BLaER1 (cell line): ENCODE measurements around the gene KRTAP10-5.
"Not testable (repeated sequence)": the region's sequence is repeated elsewhere in the genome, so short reads cannot be mapped to it uniquely, and the experiment has no call there.

Experiments
- H3K27ac ChIP-seq: shearing (Covaris generic); formaldehyde crosslinking; 2 replicates; pipeline ENCODE4 v1.8.1; 2022
- H3K27me3 ChIP-seq: shearing (Covaris generic); formaldehyde crosslinking; 2 replicates; pipeline ENCODE4 v1.8.1; 2022
- H3K36me3 ChIP-seq: shearing (Covaris generic); formaldehyde crosslinking; 2 replicates; pipeline ENCODE4 v1.8.1; 2022
- H3K4me1 ChIP-seq: shearing (Covaris generic); formaldehyde crosslinking; 2 replicates; pipeline ENCODE4 v1.8.1; 2022
- H3K4me2 ChIP-seq: shearing (Covaris generic); formaldehyde crosslinking; 2 replicates; pipeline ENCODE4 v1.8.1; 2022
- H3K4me3 ChIP-seq: shearing (Covaris generic); formaldehyde crosslinking; 2 replicates; pipeline ENCODE4 v1.8.1; 2022
- H3K9ac ChIP-seq: shearing (Covaris generic); formaldehyde crosslinking; 2 replicates; pipeline ENCODE4 v1.8.1; 2022
- H3K9me3 ChIP-seq: shearing (Covaris generic); formaldehyde crosslinking; 2 replicates; pipeline ENCODE4 v1.8.1; 2022
- H4K20me1 ChIP-seq: shearing (Covaris generic); formaldehyde crosslinking; 2 replicates; pipeline ENCODE4 v1.8.1; 2022
- Cebpa-rat ChIP-seq: shearing (Covaris generic); IDR thresholded peaks from 2 replicates; pipeline ENCODE4 v1.8.1; 2022

KRTAP10-5 gene

GRCh38 chr21:44580231-44580821 is at the start of gene KRTAP10-5:
Gene KRTAP10-5, minus strand, starts transcription at chr21:44580604. Its CDS starts 26 bp downstream, at chr21:44580578.
- peaks cover 64% of the 10 kb centered on the region for H3K9me3 ChIP-seq
- not testable (repeated sequence) for H3K9ac ChIP-seq, H4K20me1 ChIP-seq, H3K4me3 ChIP-seq, H3K27me3 ChIP-seq, H3K36me3 ChIP-seq
- peak within 1 kb of the TSS; percentile 52 for H3K4me2 ChIP-seq
- H3K27ac ChIP-seq, result peak within 1 kb of the TSS; percentile 43; the same call in 1 of the 2 replicates
- peaks cover 24% of the 10 kb centered on the region for H3K4me1 ChIP-seq

GRCh38 chr21:44628707-44629391 is 48.4 kb upstream of the KRTAP10-5 start:
- no peak for TF ChIP-seq Cebpa-rat
- peaks cover 53% of the 10 kb centered on the region for H3K9me3 ChIP-seq
- H3K4me3 ChIP-seq, result no peak overlapping the region
- H3K27me3 ChIP-seq, result no peaks in the 10 kb centered on the region
- H3K4me2 ChIP-seq, result no peak overlapping the region
- H4K20me1 ChIP-seq, result no peaks in the 10 kb centered on the region
- H3K27ac ChIP-seq, result no peak overlapping the region
- no peak overlapping the region for H3K9ac ChIP-seq
- H3K36me3 ChIP-seq, result no peaks in the 10 kb centered on the region
- peaks cover 23% of the 10 kb centered on the region for H3K4me1 ChIP-seq

- peaks cover 23% of the 10 kb centered on the region for H3K4me1 ChIP-seq
- H3K4me3 ChIP-seq, H3K4me2 ChIP-seq, H3K27me3 ChIP-seq, H4K20me1 ChIP-seq, H3K9ac ChIP-seq, H3K36me3 ChIP-seq, H3K27ac ChIP-seq: not testable (repeated sequence)
- peaks cover 64% of the 10 kb centered on the region for H3K9me3 ChIP-seq
Observed at GRCh38 chr21:44627831-44628233, 47.4 kb upstream of the KRTAP10-5 start.

- not testable (repeated sequence) for H4K20me1 ChIP-seq, H3K27me3 ChIP-seq, H3K9ac ChIP-seq, H3K27ac ChIP-seq, H3K4me2 ChIP-seq, H3K4me3 ChIP-seq, H3K36me3 ChIP-seq
- Histone ChIP-seq H3K4me1 (peaks cover 23% of the 10 kb centered on the region), H3K9me3 (peaks cover 64% of the 10 kb centered on the region)
Observed at GRCh38 chr21:44627181-44627822, 46.9 kb upstream of the KRTAP10-5 start.

- Histone ChIP-seq H3K4me1 (peaks cover 23% of the 10 kb centered on the region), H3K9ac (no peak within 1 kb of the TSS), H3K36me3 (no peaks in the 10 kb centered on the region), H4K20me1 (no peaks in the 10 kb centered on the region), H3K9me3 (peaks cover 58% of the 10 kb centered on the region), H3K4me2 (no peak within 1 kb of the TSS; the same call in 1 of the 2 replicates), H3K27ac (no peak within 1 kb of the TSS), H3K4me3 (no peak within 1 kb of the TSS), H3K27me3 (no peaks in the 10 kb centered on the region)
- TF ChIP-seq Cebpa-rat, result no peak
Observed at GRCh38 chr21:44626673-44627143, 46.3 kb upstream of the KRTAP10-5 start, which contains the start of gene KRTAP10-9. Gene KRTAP10-9, plus strand, starts transcription at chr21:44627093. Its CDS starts 79 bp downstream, at chr21:44627172.

GRCh38 chr21:44626262-44626661 is 45.9 kb upstream of the KRTAP10-5 start:
- no peaks in the 10 kb centered on the region for H3K36me3 ChIP-seq
- TF ChIP-seq Cebpa-rat, result no peak
- no peak overlapping the region for H3K4me2 ChIP-seq
- peaks cover 55% of the 10 kb centered on the region for H3K9me3 ChIP-seq
- no peak overlapping the region for H3K4me3 ChIP-seq
- no peak overlapping the region for H3K9ac ChIP-seq
- H3K27ac ChIP-seq, result no peak overlapping the region
- no peaks in the 10 kb centered on the region for H3K27me3 ChIP-seq
- H4K20me1 ChIP-seq, result no peaks in the 10 kb centered on the region
- peaks cover 23% of the 10 kb centered on the region for H3K4me1 ChIP-seq

- TF ChIP-seq Cebpa-rat, result no peak
- Histone ChIP-seq H3K27ac (no peak overlapping the region), H3K4me3 (no peak overlapping the region), H3K4me2 (no peak overlapping the region), H3K27me3 (no peaks in the 10 kb centered on the region), H3K36me3 (no peaks in the 10 kb centered on the region), H3K4me1 (peaks cover 23% of the 10 kb centered on the region), H3K9me3 (peaks cover 51% of the 10 kb centered on the region), H4K20me1 (no peaks in the 10 kb centered on the region), H3K9ac (no peak overlapping the region)
Observed at GRCh38 chr21:44625756-44626155, 45.4 kb upstream of the KRTAP10-5 start.

GRCh38 chr21:44623575-44623974 is 43.2 kb upstream of the KRTAP10-5 start:
- Histone ChIP-seq H3K9ac (no peak overlapping the region), H3K27ac (no peak overlapping the region), H3K9me3 (peaks cover 43% of the 10 kb centered on the region), H3K4me1 (peaks cover 19% of the 10 kb centered on the region), H3K4me2 (no peak overlapping the region), H3K36me3 (no peaks in the 10 kb centered on the region), H3K4me3 (no peak overlapping the region), H3K27me3 (no peaks in the 10 kb centered on the region), H4K20me1 (no peaks in the 10 kb centered on the region)
- no peak for TF ChIP-seq Cebpa-rat

GRCh38 chr21:44619886-44620285 is 39.5 kb upstream of the KRTAP10-5 start:
- H3K27ac ChIP-seq, result no peak overlapping the region
- no peaks in the 10 kb centered on the region for H3K36me3 ChIP-seq
- H3K4me2 ChIP-seq, result no peak overlapping the region
- H3K27me3 ChIP-seq, result no peaks in the 10 kb centered on the region
- peaks cover 36% of the 10 kb centered on the region for H3K4me1 ChIP-seq
- no peak overlapping the region for H3K4me3 ChIP-seq
- H4K20me1 ChIP-seq, result no peaks in the 10 kb centered on the region
- H3K9ac ChIP-seq, result no peak overlapping the region
- peaks cover 35% of the 10 kb centered on the region for H3K9me3 ChIP-seq
- TF ChIP-seq Cebpa-rat, result no peak

GRCh38 chr21:44618909-44619308 is 38.5 kb upstream of the KRTAP10-5 start:
- no peaks in the 10 kb centered on the region for H4K20me1 ChIP-seq
- H3K9ac ChIP-seq, result no peak overlapping the region
- H3K4me3 ChIP-seq, result no peak overlapping the region
- TF ChIP-seq Cebpa-rat, result no peak
- H3K9me3 ChIP-seq, result peaks cover 25% of the 10 kb centered on the region
- H3K27ac ChIP-seq, result peak overlapping the region; percentile 22; the same call in 1 of the 2 replicates
- H3K4me1 ChIP-seq, result peaks cover 44% of the 10 kb centered on the region
- H3K4me2 ChIP-seq, result peak overlapping the region; percentile 59
- H3K36me3 ChIP-seq, result no peaks in the 10 kb centered on the region
- H3K27me3 ChIP-seq, result no peaks in the 10 kb centered on the region
